Transverse colon (tissue), 3 donors: ENCODE results near the gene RNU5D-1.

Experiments used
- EP300 ChIP-seq: sonication (generic); formaldehyde crosslinking; IDR thresholded peaks from one replicate; pipeline ENCODE4 v1.6.1; 2017; ENCODE audit warnings: antibody characterized with exemption, low read depth
- POLR2A ChIP-seq: fragments of 450-650 bp; IDR thresholded peaks from one replicate; pipeline ENCODE4 v1.6.1; 2016; ENCODE audit warnings: antibody characterized with exemption, mild to moderate bottlenecking, moderate library complexity
- TF ChIP-seq, protein P1 (sequence below), 5 experiments: fragments of 200-600 bp in 3 of 5; fragments of 450-650 bp in 2 of 5; sonication (generic) in 3 of 5; IDR thresholded peaks; 1 replicate in 2 of 5; 2 replicates in 3 of 5; pipeline ENCODE4 v1.5.1; 2016 to 2017; ENCODE audit warnings: antibody characterized with exemption in 5 of 5, inconsistent platforms in 3 of 5, mild to moderate bottlenecking in 2 of 5, moderate library complexity in 1 of 5

GRCh38 chr1:44735992-44736391 is 5.0 kb upstream of the RNU5D-1 start:
- TF ChIP-seq, protein P1, sequence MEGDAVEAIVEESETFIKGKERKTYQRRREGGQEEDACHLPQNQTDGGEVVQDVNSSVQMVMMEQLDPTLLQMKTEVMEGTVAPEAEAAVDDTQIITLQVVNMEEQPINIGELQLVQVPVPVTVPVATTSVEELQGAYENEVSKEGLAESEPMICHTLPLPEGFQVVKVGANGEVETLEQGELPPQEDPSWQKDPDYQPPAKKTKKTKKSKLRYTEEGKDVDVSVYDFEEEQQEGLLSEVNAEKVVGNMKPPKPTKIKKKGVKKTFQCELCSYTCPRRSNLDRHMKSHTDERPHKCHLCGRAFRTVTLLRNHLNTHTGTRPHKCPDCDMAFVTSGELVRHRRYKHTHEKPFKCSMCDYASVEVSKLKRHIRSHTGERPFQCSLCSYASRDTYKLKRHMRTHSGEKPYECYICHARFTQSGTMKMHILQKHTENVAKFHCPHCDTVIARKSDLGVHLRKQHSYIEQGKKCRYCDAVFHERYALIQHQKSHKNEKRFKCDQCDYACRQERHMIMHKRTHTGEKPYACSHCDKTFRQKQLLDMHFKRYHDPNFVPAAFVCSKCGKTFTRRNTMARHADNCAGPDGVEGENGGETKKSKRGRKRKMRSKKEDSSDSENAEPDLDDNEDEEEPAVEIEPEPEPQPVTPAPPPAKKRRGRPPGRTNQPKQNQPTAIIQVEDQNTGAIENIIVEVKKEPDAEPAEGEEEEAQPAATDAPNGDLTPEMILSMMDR (IDR thresholded peaks at IDR 0.05), result no peak
- TF ChIP-seq EP300 (no peak), POLR2A (no peak)
